Type B pancreatic cell (in vitro differentiated cells): ENCODE data around the gene HDAC11. TPM values are rescaled to one million over a fixed set of nuclear protein-coding genes. Genes with fewer than 3 reads are reported as not detected.

Experiments
- DNase-seq: peaks from one replicate; pipeline ENCODE4 v3.0.0; 2021; ENCODE audit warnings: mixed read lengths; ENCODE audit not compliant: unreplicated experiment; ENCODE audit errors: extremely low spot score
- H3K27ac Mint-ChIP-seq: 2 replicates; pipeline ENCODE4 v1.8.0; 2021; ENCODE audit warnings: mild to moderate bottlenecking, mixed read lengths
- H3K27me3 Mint-ChIP-seq: 2 replicates; pipeline ENCODE4 v1.8.0; 2021; ENCODE audit warnings: mixed read lengths
- H3K36me3 Mint-ChIP-seq: 2 replicates; pipeline ENCODE4 v1.8.0; 2021; ENCODE audit warnings: mixed read lengths
- H3K4me1 Mint-ChIP-seq: one replicate; pipeline ENCODE4 v1.8.0; 2021; ENCODE audit warnings: mixed read lengths; ENCODE audit not compliant: unreplicated experiment
- H3K4me3 Mint-ChIP-seq: 2 replicates; pipeline ENCODE4 v1.8.0; 2021; ENCODE audit warnings: mild to moderate bottlenecking, mixed read lengths
- H3K9me3 Mint-ChIP-seq: 2 replicates; pipeline ENCODE4 v1.8.0; 2021; ENCODE audit warnings: mixed read lengths
- CTCF ChIP-seq: fragments of 200-600 bp; sonication (generic); conservative IDR thresholded peaks from 2 replicates; pipeline ENCODE4 v1.5.0; 2021; ENCODE audit warnings: antibody characterized with exemption, mild to moderate bottlenecking
- total RNA-seq: library from RNA; stranded (reverse); gene quantifications from 2 replicates; pipeline ENCODE4 v1.2.1, GENCODE V29; 2021; ENCODE audit warnings: low replicate concordance

HDAC11 gene
- total RNA-seq, 1 donor from 2014 or later, result 21.9 TPM

- Mint-ChIP-seq H3K36me3 (no peaks in the 10 kb centered on the region), H3K27me3 (no peaks in the 10 kb centered on the region), H3K27ac (no peak overlapping the region), H3K4me3 (no peak overlapping the region), H3K9me3 (no peaks in the 10 kb centered on the region), H3K4me1 (peaks cover 29% of the 10 kb centered on the region)
- no peak for TF ChIP-seq CTCF
- DNase-seq, result no peak
Observed at GRCh38 chr3:13515786-13516759, 36.0 kb downstream of the HDAC11 start.

GRCh38 chr3:13516760-13517135, 36.6 kb downstream of the HDAC11 start:
- TF ChIP-seq CTCF, result no peak

GRCh38 chr3:13517253-13517977, 37.3 kb downstream of the HDAC11 start:
- no peaks in the 10 kb centered on the region for H3K9me3 Mint-ChIP-seq
- H3K27ac Mint-ChIP-seq, result no peak overlapping the region
- no peaks in the 10 kb centered on the region for H3K27me3 Mint-ChIP-seq
- H3K4me1 Mint-ChIP-seq, result peaks cover 19% of the 10 kb centered on the region
- H3K36me3 Mint-ChIP-seq, result no peaks in the 10 kb centered on the region
- DNase-seq, result no peak
- no peak for TF ChIP-seq CTCF
- no peak overlapping the region for H3K4me3 Mint-ChIP-seq

More at GRCh38 chr3:13516760-13517135, 36.6 kb downstream of the HDAC11 start:
- no peaks in the 10 kb centered on the region for H3K36me3 Mint-ChIP-seq
- no peak for DNase-seq
- H3K9me3 Mint-ChIP-seq, result no peaks in the 10 kb centered on the region
- H3K27me3 Mint-ChIP-seq, result no peaks in the 10 kb centered on the region
- H3K27ac Mint-ChIP-seq, result no peak overlapping the region
- peaks cover 25% of the 10 kb centered on the region for H3K4me1 Mint-ChIP-seq
- H3K4me3 Mint-ChIP-seq, result no peak overlapping the region

GRCh38 chr3:13518516-13518953, 38.4 kb downstream of the HDAC11 start:
- Mint-ChIP-seq H3K9me3 (no peaks in the 10 kb centered on the region), H3K27me3 (no peaks in the 10 kb centered on the region), H3K4me1 (peaks cover 17% of the 10 kb centered on the region), H3K27ac (no peak overlapping the region), H3K36me3 (peaks cover 3% of the 10 kb centered on the region), H3K4me3 (no peak overlapping the region)
- no peak for TF ChIP-seq CTCF
- no peak for DNase-seq

GRCh38 chr3:13519006-13519791, 39.1 kb downstream of the HDAC11 start:
- Mint-ChIP-seq H3K27ac (no peak overlapping the region), H3K36me3 (peaks cover 3% of the 10 kb centered on the region), H3K9me3 (no peaks in the 10 kb centered on the region), H3K4me1 (peaks cover 12% of the 10 kb centered on the region), H3K27me3 (no peaks in the 10 kb centered on the region), H3K4me3 (no peak overlapping the region)
- no peak for DNase-seq
- no peak for TF ChIP-seq CTCF
